GM21515 (cell line): Measurements from ENCODE around the gene IGFBP4.
A peak's percentile ranks its signal among the peaks of the same experiment; 100 is the strongest.

ENCODE experiments used
- ATAC-seq: cut with Tn5 transposase; IDR thresholded peaks from one replicate; pipeline ENCODE4 v1.9.1; 2021; ENCODE audit not compliant: unreplicated experiment

IGFBP4 gene

DNA sequence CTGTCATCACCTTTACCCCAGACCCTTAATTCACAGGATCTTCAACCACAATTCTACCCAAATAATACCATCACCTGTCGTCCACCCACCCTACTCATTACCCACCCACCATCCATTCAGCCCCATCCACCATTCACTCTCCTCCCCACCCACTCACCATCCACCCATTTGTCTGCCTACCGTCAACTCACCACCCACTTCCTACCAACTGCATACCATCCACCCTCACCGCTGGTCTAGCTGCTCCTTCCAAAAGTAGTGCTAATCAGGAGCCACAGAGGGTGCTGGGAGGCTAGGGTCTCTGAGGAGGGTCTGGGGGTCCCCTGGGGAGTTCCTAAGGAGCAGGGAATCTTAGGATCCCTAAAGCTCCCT lies 12.0 kb upstream of the IGFBP4 start:
- ATAC-seq = no peak

DNA sequence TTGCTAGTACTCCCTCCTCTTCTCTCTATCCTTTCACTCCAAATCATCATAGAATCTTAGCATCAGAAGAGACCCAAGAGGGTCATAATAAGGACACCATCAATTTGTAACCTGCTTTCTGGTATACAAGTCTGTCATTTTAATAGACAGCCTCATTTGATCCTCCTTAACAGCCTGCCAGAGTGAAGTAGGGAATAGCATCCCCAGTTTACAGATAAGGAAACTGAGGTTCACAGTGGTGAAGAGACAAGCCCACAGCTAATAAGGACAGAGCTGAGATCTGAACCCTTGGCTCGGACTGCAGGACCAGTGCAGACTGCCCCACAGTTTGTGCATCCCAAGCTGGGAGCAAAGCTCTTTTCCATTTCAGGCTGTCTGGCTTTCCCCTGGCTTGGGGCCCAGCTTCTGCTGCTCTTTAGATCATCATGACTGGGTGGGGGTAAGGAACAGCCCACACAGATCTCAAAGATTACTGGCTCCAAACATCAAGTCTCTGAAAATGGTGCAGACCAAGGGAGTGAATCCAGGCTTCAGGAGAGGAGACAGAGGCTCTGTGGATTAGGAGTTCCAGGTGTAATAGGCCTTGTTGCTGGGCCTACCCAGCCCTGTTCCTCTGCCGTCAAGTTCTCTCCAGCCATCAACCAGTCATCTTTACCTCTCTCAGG lies 10.3 kb upstream of the IGFBP4 start:
- ATAC-seq = no peak

GRCh38 chr17:40433551-40434415 lies 9.5 kb upstream of the IGFBP4 start:
- no peak for ATAC-seq

DNA sequence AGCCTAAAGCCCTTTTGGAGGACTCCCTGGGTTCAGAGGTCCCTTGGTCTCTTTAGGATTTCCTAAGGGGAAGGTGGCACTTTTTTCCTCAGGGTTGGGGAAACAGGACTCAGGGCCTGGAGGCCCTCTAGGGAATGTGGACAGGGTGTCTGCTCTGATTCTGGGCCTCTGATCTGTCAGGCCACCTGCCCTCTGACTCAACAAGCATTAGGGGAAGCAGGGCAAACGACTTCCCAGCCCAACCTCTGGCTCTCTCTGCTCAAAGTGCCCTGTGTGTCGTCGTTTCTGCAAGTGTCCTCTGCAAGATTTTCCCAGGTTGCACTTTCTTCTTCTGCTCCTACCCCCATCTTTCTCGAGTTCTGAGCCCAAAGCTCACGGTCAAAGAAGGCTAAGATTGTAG lies 6.6 kb upstream of the IGFBP4 start:
- ATAC-seq = no peak

GRCh38 chr17:40437095-40437732 lies 6.0 kb upstream of the IGFBP4 start:
- no peak for ATAC-seq

- no peak for ATAC-seq
Observed at GRCh38 chr17:40440166-40440565, 3.1 kb upstream of the IGFBP4 start.

DNA sequence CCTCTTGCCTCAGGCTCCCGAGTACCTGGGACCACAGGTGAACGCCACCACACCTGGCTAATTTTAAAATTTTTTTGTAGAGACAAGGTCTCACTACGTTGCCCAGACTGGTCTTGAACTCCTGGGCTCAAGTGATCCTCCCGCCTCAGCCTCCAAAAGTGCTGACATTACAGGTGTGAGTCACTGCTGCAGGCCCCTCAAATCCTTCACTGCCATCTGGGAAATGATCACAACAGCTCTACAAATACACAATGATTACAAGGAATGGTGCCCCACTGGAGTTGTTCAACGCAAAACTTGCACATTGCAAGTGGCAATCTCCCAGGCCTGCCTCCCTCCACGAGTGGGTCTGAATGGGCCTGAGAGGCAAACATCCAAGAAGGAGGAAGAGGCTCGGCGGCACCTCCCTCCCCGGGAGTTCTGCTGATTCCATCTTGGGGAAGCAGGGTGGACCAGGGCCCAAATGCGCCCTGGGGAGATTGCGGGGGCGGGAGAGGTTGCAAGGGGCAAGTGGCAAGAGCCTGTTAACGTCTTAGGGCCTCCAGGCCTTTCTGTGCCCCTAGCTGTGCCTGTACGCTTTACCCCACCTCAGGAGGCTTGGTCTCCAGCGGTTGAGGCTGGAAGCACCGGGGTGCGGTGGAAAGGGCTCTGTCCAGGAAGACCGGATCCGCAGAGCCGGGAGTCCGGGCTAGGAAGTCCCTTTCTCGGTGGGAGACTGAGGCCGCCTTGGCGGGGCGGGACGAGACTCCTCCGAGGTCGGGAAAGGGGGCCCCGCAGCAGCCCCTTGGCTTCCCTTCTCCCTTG lies 656 bp upstream of the IGFBP4 start:
- ATAC-seq = no peak

DNA sequence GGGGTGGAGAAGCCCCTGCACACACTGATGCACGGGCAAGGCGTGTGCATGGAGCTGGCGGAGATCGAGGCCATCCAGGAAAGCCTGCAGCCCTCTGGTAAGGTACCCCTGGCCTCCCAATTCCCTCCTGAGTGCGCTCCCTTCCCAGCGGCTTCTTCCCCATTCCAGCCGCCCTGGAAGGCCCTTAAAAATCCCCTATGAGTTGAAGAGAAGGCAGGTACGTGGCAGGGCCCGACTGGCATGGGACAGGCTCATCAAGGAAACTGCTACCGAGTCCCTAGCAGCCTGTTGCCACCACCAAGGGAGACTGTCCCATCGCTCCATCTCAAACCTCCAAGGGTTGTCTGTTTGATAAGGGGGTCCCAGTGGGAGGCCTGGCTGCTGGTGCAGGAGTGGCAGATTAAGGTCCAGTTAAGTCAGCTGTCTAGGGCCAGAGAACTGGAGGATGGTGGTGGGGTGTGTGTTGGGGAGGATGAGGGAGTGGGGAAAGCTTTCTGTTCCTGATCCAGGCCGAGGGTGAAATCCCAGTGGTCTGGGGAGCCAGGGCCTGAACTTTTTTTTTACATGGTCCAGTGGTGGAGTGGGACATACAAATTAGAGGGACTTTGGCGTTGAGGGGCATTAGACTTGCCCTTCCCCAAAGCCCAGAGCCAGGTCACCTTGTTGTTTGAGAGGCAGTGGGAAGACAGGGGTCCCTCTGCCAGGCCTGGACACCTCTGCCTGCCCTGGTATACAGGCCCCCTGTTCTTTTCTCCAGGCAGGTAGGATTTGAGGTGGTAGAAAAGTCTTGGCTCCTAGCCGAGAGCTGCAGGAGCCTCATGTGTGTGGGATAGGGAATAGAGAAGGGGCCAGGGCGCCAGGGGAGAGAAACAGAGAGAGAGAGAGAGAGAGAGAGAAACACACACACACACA lies 994 bp downstream of the IGFBP4 start:
- ATAC-seq = peak; percentile 3

GRCh38 chr17:40445751-40446468 lies 2.7 kb downstream of the IGFBP4 start:
- no peak for ATAC-seq

DNA sequence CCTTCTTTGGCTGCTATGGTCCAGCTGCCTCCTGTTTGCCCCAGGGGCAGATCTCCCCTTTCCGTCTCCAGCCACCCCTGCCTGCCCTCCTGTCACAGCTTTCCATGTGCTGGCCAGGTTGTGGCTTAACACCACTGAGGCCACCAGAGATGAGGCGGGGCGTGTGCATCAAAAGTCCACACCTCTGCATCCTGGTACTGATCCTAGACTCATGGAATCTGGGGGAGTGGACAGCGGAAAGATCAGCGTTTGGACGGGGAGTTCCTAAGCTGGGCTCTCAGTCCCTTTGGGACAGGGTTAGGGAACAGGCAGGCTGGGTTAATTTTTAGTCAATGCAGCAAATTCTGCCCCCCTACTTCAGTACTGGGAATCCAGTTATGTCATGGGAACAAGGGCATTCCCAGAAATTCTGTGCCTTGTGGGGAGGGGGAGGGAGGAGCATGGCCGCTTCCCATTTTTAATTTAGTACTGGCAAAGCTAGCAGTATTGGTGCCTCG lies 3.9 kb downstream of the IGFBP4 start:
- no peak for ATAC-seq

GRCh38 chr17:40447806-40448205 lies 4.6 kb downstream of the IGFBP4 start:
- ATAC-seq = no peak

DNA sequence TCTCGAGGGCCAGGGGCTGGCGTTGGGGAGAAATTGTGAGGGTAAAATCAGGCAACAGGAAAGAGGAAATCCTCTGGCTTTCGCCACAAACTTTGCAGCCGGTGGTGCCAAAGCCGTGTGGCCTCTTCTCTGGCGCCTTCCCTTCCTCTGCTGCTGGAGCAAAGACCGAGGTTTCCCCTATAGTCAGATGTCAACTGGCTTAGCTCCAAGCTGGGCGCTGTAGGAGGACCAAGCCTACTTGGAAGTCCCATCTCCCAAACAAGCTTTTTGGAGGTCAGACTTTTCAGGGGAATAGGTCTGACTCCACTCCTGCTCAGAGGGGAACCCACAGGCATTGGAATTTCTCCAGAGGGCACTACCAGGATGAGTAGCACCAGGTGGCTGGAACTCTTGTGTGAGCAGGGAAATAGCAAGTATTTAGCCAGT lies 5.0 kb downstream of the IGFBP4 start:
- no peak for ATAC-seq

DNA sequence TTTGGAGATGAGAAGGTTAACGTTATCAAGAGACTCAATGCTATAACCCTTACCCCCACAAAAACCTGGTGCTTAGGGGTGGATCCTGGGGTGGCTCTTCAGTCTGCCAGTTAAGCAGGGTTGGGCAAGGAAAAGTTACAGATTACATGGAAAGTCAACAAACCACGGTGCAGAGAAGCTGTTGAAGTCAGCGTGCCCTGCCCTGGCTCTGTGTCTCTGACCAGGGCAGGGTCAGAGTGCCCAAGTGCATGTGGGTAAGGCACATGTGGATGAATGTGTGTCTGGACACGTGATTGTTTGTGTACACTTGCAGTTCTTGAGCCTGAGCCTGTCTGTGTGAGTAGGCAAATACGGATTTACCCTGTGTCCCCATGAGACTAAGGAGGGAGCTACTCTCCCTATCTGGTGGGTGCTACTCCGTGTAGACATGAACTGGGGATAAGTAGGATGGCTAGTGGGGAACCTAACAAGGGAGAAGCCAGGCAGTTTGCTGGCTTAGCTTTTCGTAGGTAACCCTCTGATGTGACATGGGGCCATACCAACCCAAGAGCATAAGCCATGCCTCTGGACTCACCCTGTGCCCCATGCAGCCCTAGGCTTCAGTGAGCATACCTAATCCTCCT lies 5.5 kb downstream of the IGFBP4 start:
- no peak for ATAC-seq

DNA sequence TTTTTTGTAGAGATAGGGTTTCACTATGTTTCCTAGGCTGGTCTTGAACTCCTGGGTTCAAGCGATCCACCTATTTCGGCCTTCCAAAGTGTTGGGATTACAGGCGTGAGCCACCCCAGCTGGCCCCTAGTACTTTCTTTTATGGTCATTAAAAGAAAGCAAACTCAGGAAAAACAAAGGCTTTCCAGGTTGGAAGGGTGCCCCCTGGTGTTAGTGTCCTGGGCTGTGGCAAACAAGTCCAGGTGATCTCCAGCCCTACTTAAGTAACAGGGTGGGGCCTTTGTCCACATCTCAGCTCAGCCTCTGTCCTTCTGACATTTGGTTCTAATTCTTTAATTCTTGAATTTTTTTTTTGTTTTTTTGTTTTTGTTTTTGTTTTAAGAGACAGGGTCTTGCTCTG lies 6.9 kb downstream of the IGFBP4 start:
- ATAC-seq = no peak

DNA sequence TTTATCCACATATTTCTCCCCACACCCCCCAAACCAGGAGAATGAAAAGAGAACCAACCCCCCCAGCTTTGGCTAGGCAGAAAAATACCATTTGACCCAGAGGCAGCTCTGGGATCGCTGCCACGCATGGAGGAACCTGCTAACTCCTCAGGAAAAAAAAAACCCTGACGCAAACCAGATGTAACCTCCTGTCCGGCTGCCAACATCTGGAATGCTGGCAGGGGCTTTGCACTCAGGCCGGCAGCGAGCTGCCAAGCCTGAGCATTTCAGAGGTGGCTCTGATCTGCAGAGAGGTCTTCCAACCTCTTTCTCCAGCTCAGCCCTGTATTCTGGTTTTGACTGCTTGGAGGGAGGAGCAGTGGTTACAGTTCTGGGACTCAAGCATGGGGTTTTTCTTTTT lies 8.2 kb downstream of the IGFBP4 start:
- ATAC-seq = no peak

- ATAC-seq = no peak
Observed at GRCh38 chr17:40452216-40452787, 9.1 kb downstream of the IGFBP4 start.

DNA sequence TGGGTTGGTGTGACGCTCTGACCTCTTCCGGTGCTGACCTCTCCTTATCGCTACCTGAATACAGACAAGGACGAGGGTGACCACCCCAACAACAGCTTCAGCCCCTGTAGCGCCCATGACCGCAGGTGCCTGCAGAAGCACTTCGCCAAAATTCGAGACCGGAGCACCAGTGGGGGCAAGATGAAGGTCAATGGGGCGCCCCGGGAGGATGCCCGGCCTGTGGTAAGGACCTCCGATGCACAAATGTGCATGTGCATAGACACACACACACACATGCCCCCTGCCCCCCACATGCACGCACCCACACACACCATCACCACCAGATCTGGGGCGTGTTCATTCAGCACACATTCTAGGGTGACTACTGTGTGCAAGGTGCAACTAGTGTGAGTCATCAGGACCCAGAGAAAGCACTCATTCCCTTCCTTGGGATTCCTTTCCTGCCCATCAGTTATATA lies 9.7 kb downstream of the IGFBP4 start:
- no peak for ATAC-seq

DNA sequence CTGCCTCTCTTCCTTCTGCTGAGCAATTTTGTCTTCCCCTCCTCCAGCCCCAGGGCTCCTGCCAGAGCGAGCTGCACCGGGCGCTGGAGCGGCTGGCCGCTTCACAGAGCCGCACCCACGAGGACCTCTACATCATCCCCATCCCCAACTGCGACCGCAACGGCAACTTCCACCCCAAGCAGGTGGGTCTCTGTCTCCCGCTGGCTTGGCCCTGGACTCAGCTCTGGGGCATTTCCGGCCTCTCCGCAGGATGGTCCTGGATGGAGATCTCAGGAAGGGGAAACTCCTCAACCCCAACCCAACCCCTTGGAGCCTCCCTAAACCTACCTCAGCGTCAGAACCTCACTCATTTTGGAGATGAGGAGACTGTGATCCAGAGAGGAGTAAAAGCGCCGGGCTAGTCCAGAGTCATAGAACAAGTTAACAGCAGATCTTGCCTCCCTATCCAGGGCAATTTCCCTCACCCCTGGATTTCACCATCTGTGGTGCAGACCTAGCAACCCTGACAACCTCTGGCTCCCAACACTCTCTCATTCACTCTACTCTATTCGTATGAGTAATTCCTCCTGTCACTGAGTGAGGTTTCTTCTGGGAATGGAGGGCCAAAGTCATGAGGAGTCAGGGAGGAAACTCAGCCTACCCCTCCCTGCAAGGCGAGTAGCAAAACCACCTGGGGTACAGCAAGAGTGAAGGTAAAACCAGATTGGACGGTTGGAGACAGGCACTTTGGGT lies 10.8 kb downstream of the IGFBP4 start:
- ATAC-seq = no peak
